Sigmoid colon (tissue), 4 donors: ENCODE data around the gene OPRL1.

Experiments used
- CTCF ChIP-seq, 4 experiments: fragments of 450-650 bp in 3 of 4; fragments of 200-600 bp in 1 of 4; IDR thresholded peaks; one replicate each; pipeline ENCODE4 v1.5.1; 2016 to 2019; ENCODE audit warnings: antibody characterized with exemption in 4 of 4, mild to moderate bottlenecking in 3 of 4, moderate library complexity in 2 of 4
- EP300 ChIP-seq, 4 donors: sonication (generic); formaldehyde crosslinking; IDR thresholded peaks; one replicate each; pipeline ENCODE4 v1.6.1; 2017; ENCODE audit warnings: antibody characterized with exemption in 4 of 4
- POLR2A ChIP-seq, 2 donors: fragments of 450-650 bp; IDR thresholded peaks; one replicate each; pipeline ENCODE4 v1.6.1; 2016; ENCODE audit warnings: antibody characterized with exemption in 2 of 2, mild to moderate bottlenecking in 2 of 2, moderate library complexity in 2 of 2
- POLR2AphosphoS5 ChIP-seq, 4 donors: sonication (generic); formaldehyde crosslinking; IDR thresholded peaks; one replicate each; pipeline ENCODE4 v1.6.1; 2017; ENCODE audit warnings: antibody characterized with exemption in 4 of 4

- TF ChIP-seq POLR2A (IDR thresholded peaks at IDR 0.05): no peak
- no peak for TF ChIP-seq CTCF (IDR thresholded peaks at IDR 0.05)
- TF ChIP-seq EP300 (IDR thresholded peaks at IDR 0.05): no peak
- no peak for TF ChIP-seq POLR2AphosphoS5 (IDR thresholded peaks at IDR 0.05)
These were observed 27.6 kb upstream of the OPRL1 start for GRCh38 chr20:64052326-64052722.
